ENCODE results near the gene MAP1LC3B2.

Gene MAP1LC3B2

GRCh38 chr12:116559162-116559935, at the start of gene MAP1LC3B2:
TSS of gene MAP1LC3B2 (plus strand) at chr12:116559381. CDS start at chr12:116575943, 16,562 bp downstream.
- Histone ChIP-seq H3K27me3 (ENCODE audit: control insufficient read depth, insufficient read depth, low read length) (no peaks in the 10 kb centered on the region), H3K4me1 (ENCODE audit: control insufficient read depth, insufficient read depth, low read length) (peaks cover 8% of the 10 kb centered on the region), H3K9ac (ENCODE audit: low read depth, low read length) (peak within 1 kb of the TSS; percentile 49), H3K36me3 (ENCODE audit: control insufficient read depth, insufficient read depth, low read length) (no peaks in the 10 kb centered on the region), H3K9me3 (ENCODE audit: control insufficient read depth, insufficient read depth, low read length) (no peaks in the 10 kb centered on the region), H3K4me3 (ENCODE audit: low read depth, low read length) (no peak within 1 kb of the TSS)

GRCh38 chr12:116513944-116514343, 45.2 kb upstream of the MAP1LC3B2 start:
- peaks cover 2% of the 10 kb centered on the region for H3K27me3 ChIP-seq (ENCODE audit: control insufficient read depth, insufficient read depth, low read length)
- H3K9me3 ChIP-seq (ENCODE audit: control insufficient read depth, insufficient read depth, low read length), result no peaks in the 10 kb centered on the region
- peaks cover 14% of the 10 kb centered on the region for H3K4me1 ChIP-seq (ENCODE audit: control insufficient read depth, insufficient read depth, low read length)
- H3K9ac ChIP-seq (ENCODE audit: low read depth, low read length), result no peak overlapping the region
- no peak overlapping the region for H3K4me3 ChIP-seq (ENCODE audit: low read depth, low read length)
- no peaks in the 10 kb centered on the region for H3K36me3 ChIP-seq (ENCODE audit: control insufficient read depth, insufficient read depth, low read length)

GRCh38 chr12:116515684-116516083, 43.5 kb upstream of the MAP1LC3B2 start:
- Histone ChIP-seq H3K4me3 (ENCODE audit: low read depth, low read length) (no peak overlapping the region), H3K9ac (ENCODE audit: low read depth, low read length) (no peak overlapping the region), H3K36me3 (ENCODE audit: control insufficient read depth, insufficient read depth, low read length) (no peaks in the 10 kb centered on the region), H3K4me1 (ENCODE audit: control insufficient read depth, insufficient read depth, low read length) (peaks cover 16% of the 10 kb centered on the region), H3K27me3 (ENCODE audit: control insufficient read depth, insufficient read depth, low read length) (peaks cover 13% of the 10 kb centered on the region), H3K9me3 (ENCODE audit: control insufficient read depth, insufficient read depth, low read length) (no peaks in the 10 kb centered on the region)

- Histone ChIP-seq H3K36me3 (ENCODE audit: control insufficient read depth, insufficient read depth, low read length) (no peaks in the 10 kb centered on the region), H3K9ac (ENCODE audit: low read depth, low read length) (no peak overlapping the region), H3K27me3 (ENCODE audit: control insufficient read depth, insufficient read depth, low read length) (peaks cover 14% of the 10 kb centered on the region), H3K4me1 (ENCODE audit: control insufficient read depth, insufficient read depth, low read length) (peaks cover 16% of the 10 kb centered on the region), H3K4me3 (ENCODE audit: low read depth, low read length) (no peak overlapping the region), H3K9me3 (ENCODE audit: control insufficient read depth, insufficient read depth, low read length) (no peaks in the 10 kb centered on the region)
These were observed 42.5 kb upstream of the MAP1LC3B2 start for GRCh38 chr12:116516657-116517056.

- Histone ChIP-seq H3K4me3 (ENCODE audit: low read depth, low read length) (no peak overlapping the region), H3K4me1 (ENCODE audit: control insufficient read depth, insufficient read depth, low read length) (peaks cover 16% of the 10 kb centered on the region), H3K36me3 (ENCODE audit: control insufficient read depth, insufficient read depth, low read length) (no peaks in the 10 kb centered on the region), H3K27me3 (ENCODE audit: control insufficient read depth, insufficient read depth, low read length) (peaks cover 14% of the 10 kb centered on the region), H3K9me3 (ENCODE audit: control insufficient read depth, insufficient read depth, low read length) (no peaks in the 10 kb centered on the region), H3K9ac (ENCODE audit: low read depth, low read length) (no peak overlapping the region)
These were observed 41.6 kb upstream of the MAP1LC3B2 start for GRCh38 chr12:116517431-116518045.

- Histone ChIP-seq H3K9ac (ENCODE audit: low read depth, low read length) (no peak overlapping the region), H3K36me3 (ENCODE audit: control insufficient read depth, insufficient read depth, low read length) (no peaks in the 10 kb centered on the region), H3K9me3 (ENCODE audit: control insufficient read depth, insufficient read depth, low read length) (no peaks in the 10 kb centered on the region), H3K4me3 (ENCODE audit: low read depth, low read length) (no peak overlapping the region), H3K27me3 (ENCODE audit: control insufficient read depth, insufficient read depth, low read length) (peaks cover 14% of the 10 kb centered on the region), H3K4me1 (ENCODE audit: control insufficient read depth, insufficient read depth, low read length) (peaks cover 18% of the 10 kb centered on the region)
These were observed 38.9 kb upstream of the MAP1LC3B2 start for GRCh38 chr12:116520225-116520760.

GRCh38 chr12:116520801-116521471, 38.2 kb upstream of the MAP1LC3B2 start:
- Histone ChIP-seq H3K36me3 (ENCODE audit: control insufficient read depth, insufficient read depth, low read length) (no peaks in the 10 kb centered on the region), H3K9me3 (ENCODE audit: control insufficient read depth, insufficient read depth, low read length) (no peaks in the 10 kb centered on the region), H3K4me1 (ENCODE audit: control insufficient read depth, insufficient read depth, low read length) (peaks cover 23% of the 10 kb centered on the region), H3K27me3 (ENCODE audit: control insufficient read depth, insufficient read depth, low read length) (peaks cover 14% of the 10 kb centered on the region), H3K4me3 (ENCODE audit: low read depth, low read length) (no peak overlapping the region), H3K9ac (ENCODE audit: low read depth, low read length) (no peak overlapping the region)

- Histone ChIP-seq H3K27me3 (ENCODE audit: control insufficient read depth, insufficient read depth, low read length) (peaks cover 11% of the 10 kb centered on the region), H3K36me3 (ENCODE audit: control insufficient read depth, insufficient read depth, low read length) (no peaks in the 10 kb centered on the region), H3K4me3 (ENCODE audit: low read depth, low read length) (no peak overlapping the region), H3K9me3 (ENCODE audit: control insufficient read depth, insufficient read depth, low read length) (no peaks in the 10 kb centered on the region), H3K9ac (ENCODE audit: low read depth, low read length) (no peak overlapping the region), H3K4me1 (ENCODE audit: control insufficient read depth, insufficient read depth, low read length) (peaks cover 12% of the 10 kb centered on the region)
These were observed 34.9 kb upstream of the MAP1LC3B2 start for GRCh38 chr12:116524311-116524710.

- Histone ChIP-seq H3K9ac (ENCODE audit: low read depth, low read length) (no peak overlapping the region), H3K9me3 (ENCODE audit: control insufficient read depth, insufficient read depth, low read length) (no peaks in the 10 kb centered on the region), H3K36me3 (ENCODE audit: control insufficient read depth, insufficient read depth, low read length) (no peaks in the 10 kb centered on the region), H3K27me3 (ENCODE audit: control insufficient read depth, insufficient read depth, low read length) (peaks cover 6% of the 10 kb centered on the region), H3K4me1 (ENCODE audit: control insufficient read depth, insufficient read depth, low read length) (peaks cover 10% of the 10 kb centered on the region), H3K4me3 (ENCODE audit: low read depth, low read length) (no peak overlapping the region)
These were observed 34.2 kb upstream of the MAP1LC3B2 start for GRCh38 chr12:116524964-116525379.

- H3K9ac ChIP-seq (ENCODE audit: low read depth, low read length), result no peak overlapping the region
- no peaks in the 10 kb centered on the region for H3K36me3 ChIP-seq (ENCODE audit: control insufficient read depth, insufficient read depth, low read length)
- H3K9me3 ChIP-seq (ENCODE audit: control insufficient read depth, insufficient read depth, low read length), result no peaks in the 10 kb centered on the region
- H3K27me3 ChIP-seq (ENCODE audit: control insufficient read depth, insufficient read depth, low read length), result peaks cover 2% of the 10 kb centered on the region
- no peak overlapping the region for H3K4me3 ChIP-seq (ENCODE audit: low read depth, low read length)
- peaks cover 10% of the 10 kb centered on the region for H3K4me1 ChIP-seq (ENCODE audit: control insufficient read depth, insufficient read depth, low read length)
These were observed 33.7 kb upstream of the MAP1LC3B2 start for GRCh38 chr12:116525418-116526001.

GRCh38 chr12:116528065-116528464, 31.1 kb upstream of the MAP1LC3B2 start:
- no peaks in the 10 kb centered on the region for H3K9me3 ChIP-seq (ENCODE audit: control insufficient read depth, insufficient read depth, low read length)
- no peak overlapping the region for H3K9ac ChIP-seq (ENCODE audit: low read depth, low read length)
- H3K4me3 ChIP-seq (ENCODE audit: low read depth, low read length), result no peak overlapping the region
- peaks cover 10% of the 10 kb centered on the region for H3K4me1 ChIP-seq (ENCODE audit: control insufficient read depth, insufficient read depth, low read length)
- H3K27me3 ChIP-seq (ENCODE audit: control insufficient read depth, insufficient read depth, low read length), result no peaks in the 10 kb centered on the region
- H3K36me3 ChIP-seq (ENCODE audit: control insufficient read depth, insufficient read depth, low read length), result no peaks in the 10 kb centered on the region

All from iPS-15b (cell line).